LNCaP clone FGC (cell line): ENCODE results near the gene NDUFS7.

Experiments used
- DNase-seq: peaks from one replicate; pipeline ENCODE4 v3.0.0-alpha.2; 2011; ENCODE audit warnings: low read depth
- H3K4me3 ChIP-seq: 2 replicates; pipeline ENCODE4 v1.5.1; 2011; ENCODE audit warnings: mild to moderate bottlenecking, low read depth, low read length, control low read depth
- CTCF ChIP-seq: IDR thresholded peaks from 2 replicates; pipeline ENCODE4 v1.5.1; 2012; ENCODE audit warnings: mild to moderate bottlenecking; ENCODE audit not compliant: control insufficient read depth, insufficient read depth; ENCODE audit errors: extremely low read depth

The NDUFS7 gene

GRCh38 chr19:1430246-1430645 is 46.5 kb downstream of the NDUFS7 start:
- TF ChIP-seq CTCF, result no peak
- no peak for DNase-seq
- H3K4me3 ChIP-seq, result no peak overlapping the region

GRCh38 chr19:1431759-1432506 is 48.2 kb downstream of the NDUFS7 start:
- no peak for DNase-seq
- no peak overlapping the region for H3K4me3 ChIP-seq
- no peak for TF ChIP-seq CTCF

- H3K4me3 ChIP-seq, result no peak overlapping the region
- TF ChIP-seq CTCF, result no peak
- no peak for DNase-seq
Measured at GRCh38 chr19:1432507-1432887, 48.8 kb downstream of the NDUFS7 start.

- DNase-seq, result no peak
- H3K4me3 ChIP-seq, result no peak overlapping the region
- TF ChIP-seq CTCF, result no peak
Measured at GRCh38 chr19:1433119-1434039, 49.7 kb downstream of the NDUFS7 start.

- no peak for DNase-seq
- TF ChIP-seq CTCF, result no peak
- no peak overlapping the region for H3K4me3 ChIP-seq
Measured at GRCh38 chr19:1434040-1434366, 50.3 kb downstream of the NDUFS7 start.

- DNase-seq, result no peak
- H3K4me3 ChIP-seq, result no peak overlapping the region
- TF ChIP-seq CTCF, result no peak
Measured at GRCh38 chr19:1434577-1435060, 50.9 kb downstream of the NDUFS7 start.
